Measurements from ENCODE around the gene SORL1. TPM values are rescaled to one million over a fixed set of nuclear protein-coding genes. Genes with fewer than 3 reads are reported as not detected.
"Not testable (repeated sequence)": the region's sequence is repeated elsewhere in the genome, so short reads cannot be mapped to it uniquely, and the experiment has no call there.

The SORL1 gene
- polyA plus RNA-seq, 1 donor from 2014 or later: 6.5 TPM

DNA sequence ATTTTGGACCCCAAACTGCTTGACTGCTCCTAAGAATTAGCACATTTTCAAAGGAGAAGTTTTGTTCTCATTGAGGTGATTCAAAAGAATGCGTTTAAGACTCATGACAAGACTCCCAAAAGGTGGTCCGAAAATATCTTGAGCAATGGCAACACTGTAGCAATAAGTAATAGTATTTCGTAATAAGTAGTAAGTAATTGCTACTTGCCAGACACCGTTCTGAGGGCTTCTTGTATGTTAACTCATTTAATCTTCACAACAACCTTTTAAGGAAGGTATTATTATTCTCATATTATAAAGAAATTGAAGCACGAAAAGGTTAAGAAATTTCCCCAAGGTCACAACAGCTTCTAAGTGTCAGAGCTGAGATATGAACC, 184.7 kb downstream of the SORL1 start:
- Histone ChIP-seq H3K9ac (ENCODE audit: low read length) (no peak overlapping the region), H4K20me1 (ENCODE audit: insufficient read depth) (no peaks in the 10 kb centered on the region), H3K79me2 (replicated peaks; ENCODE audit: insufficient read depth, low read length) (no peaks in the 10 kb centered on the region), H3K4me2 (ENCODE audit: low read length) (no peak overlapping the region), H2AFZ (ENCODE audit: low read depth, low read length) (no peak overlapping the region), H3K4me3 (ENCODE audit: low read length) (no peak overlapping the region), H3K27me3 (ENCODE audit: insufficient read depth, low read depth, low read length) (no peaks in the 10 kb centered on the region), H3K9me3 (ENCODE audit: low read length) (no peaks in the 10 kb centered on the region), H3K27ac (ENCODE audit: low read length) (no peak overlapping the region), H3K36me3 (ENCODE audit: insufficient read depth, low read length) (no peaks in the 10 kb centered on the region), H3F3A (ENCODE audit: insufficient read depth, low read length, poor library complexity, severe bottlenecking) (no peaks in the 10 kb centered on the region), H3K9me2 (ENCODE audit: insufficient read depth, low read length) (no peaks in the 10 kb centered on the region)
- no peak for TF ChIP-seq SMC3 (conservative IDR thresholded peaks at IDR 0.05; ENCODE audit: poor library complexity)
- no peak for TF ChIP-seq MXI1 (conservative IDR thresholded peaks at IDR 0.05; ENCODE audit: poor library complexity, severe bottlenecking)
- TF ChIP-seq TAF1 (IDR thresholded peaks at IDR 0.05; ENCODE audit: low read depth): no peak
- TF ChIP-seq RAD21 (conservative IDR thresholded peaks at IDR 0.05): no peak
- TF ChIP-seq, protein P1, sequence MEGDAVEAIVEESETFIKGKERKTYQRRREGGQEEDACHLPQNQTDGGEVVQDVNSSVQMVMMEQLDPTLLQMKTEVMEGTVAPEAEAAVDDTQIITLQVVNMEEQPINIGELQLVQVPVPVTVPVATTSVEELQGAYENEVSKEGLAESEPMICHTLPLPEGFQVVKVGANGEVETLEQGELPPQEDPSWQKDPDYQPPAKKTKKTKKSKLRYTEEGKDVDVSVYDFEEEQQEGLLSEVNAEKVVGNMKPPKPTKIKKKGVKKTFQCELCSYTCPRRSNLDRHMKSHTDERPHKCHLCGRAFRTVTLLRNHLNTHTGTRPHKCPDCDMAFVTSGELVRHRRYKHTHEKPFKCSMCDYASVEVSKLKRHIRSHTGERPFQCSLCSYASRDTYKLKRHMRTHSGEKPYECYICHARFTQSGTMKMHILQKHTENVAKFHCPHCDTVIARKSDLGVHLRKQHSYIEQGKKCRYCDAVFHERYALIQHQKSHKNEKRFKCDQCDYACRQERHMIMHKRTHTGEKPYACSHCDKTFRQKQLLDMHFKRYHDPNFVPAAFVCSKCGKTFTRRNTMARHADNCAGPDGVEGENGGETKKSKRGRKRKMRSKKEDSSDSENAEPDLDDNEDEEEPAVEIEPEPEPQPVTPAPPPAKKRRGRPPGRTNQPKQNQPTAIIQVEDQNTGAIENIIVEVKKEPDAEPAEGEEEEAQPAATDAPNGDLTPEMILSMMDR (IDR thresholded peaks at IDR 0.05; ENCODE audit: poor library complexity, severe bottlenecking): no peak
- TF ChIP-seq EZH2 (IDR thresholded peaks at IDR 0.05; ENCODE audit: borderline replicate concordance, insufficient read depth, low read length, poor library complexity, severe bottlenecking): no peak
- TF ChIP-seq POLR2AphosphoS5 (IDR thresholded peaks at IDR 0.05): no peak
- TF ChIP-seq REST (IDR thresholded peaks at IDR 0.05; ENCODE audit: borderline replicate concordance): no peak
- TF ChIP-seq EP300 (conservative IDR thresholded peaks at IDR 0.05; ENCODE audit: poor library complexity, severe bottlenecking): no peak

DNA sequence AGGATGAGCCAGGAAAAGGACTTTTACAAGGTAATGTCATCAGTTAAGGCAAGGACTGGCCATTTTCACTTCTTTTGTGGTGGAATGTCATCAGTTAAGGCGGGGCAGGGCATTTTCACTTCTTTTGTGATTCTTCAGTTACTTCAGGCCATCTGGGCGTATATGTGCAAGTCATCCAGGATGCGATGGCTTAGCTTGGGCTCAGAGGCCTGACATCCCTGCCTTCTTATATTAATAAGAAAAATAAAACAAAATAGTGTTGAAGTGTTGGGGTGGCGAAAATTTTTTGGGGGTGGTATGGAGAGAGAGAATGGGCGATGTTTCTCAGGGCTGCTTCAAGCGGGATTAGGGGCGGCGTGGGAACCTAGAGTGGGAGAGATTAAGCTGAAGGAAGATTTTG, 185.5 kb downstream of the SORL1 start:
- not testable (repeated sequence) for H3K79me2 ChIP-seq (replicated peaks; ENCODE audit: insufficient read depth, low read length); H4K20me1 ChIP-seq (ENCODE audit: insufficient read depth); H3K4me2 ChIP-seq (ENCODE audit: low read length); H3K9me2 ChIP-seq (ENCODE audit: insufficient read depth, low read length); H3K9ac ChIP-seq (ENCODE audit: low read length); H3F3A ChIP-seq (ENCODE audit: insufficient read depth, low read length, poor library complexity, severe bottlenecking); H3K36me3 ChIP-seq (ENCODE audit: insufficient read depth, low read length); H2AFZ ChIP-seq (ENCODE audit: low read depth, low read length); H3K4me3 ChIP-seq (ENCODE audit: low read length); H3K27ac ChIP-seq (ENCODE audit: low read length); H3K9me3 ChIP-seq (ENCODE audit: low read length); H3K27me3 ChIP-seq (ENCODE audit: insufficient read depth, low read depth, low read length)

Data from neural cell (in vitro differentiated cells).